ENCODE measurements around the gene NUP214. TPM values are rescaled to one million over a fixed set of nuclear protein-coding genes. Genes with fewer than 3 reads are reported as not detected.
"Not testable (repeated sequence)": the region's sequence is repeated elsewhere in the genome, so short reads cannot be mapped to it uniquely, and the experiment has no call there.

NUP214 gene
- total RNA-seq, 4 donors from 2014 or later, result 25.8 to 68.2 (median 36.9) TPM

DNA sequence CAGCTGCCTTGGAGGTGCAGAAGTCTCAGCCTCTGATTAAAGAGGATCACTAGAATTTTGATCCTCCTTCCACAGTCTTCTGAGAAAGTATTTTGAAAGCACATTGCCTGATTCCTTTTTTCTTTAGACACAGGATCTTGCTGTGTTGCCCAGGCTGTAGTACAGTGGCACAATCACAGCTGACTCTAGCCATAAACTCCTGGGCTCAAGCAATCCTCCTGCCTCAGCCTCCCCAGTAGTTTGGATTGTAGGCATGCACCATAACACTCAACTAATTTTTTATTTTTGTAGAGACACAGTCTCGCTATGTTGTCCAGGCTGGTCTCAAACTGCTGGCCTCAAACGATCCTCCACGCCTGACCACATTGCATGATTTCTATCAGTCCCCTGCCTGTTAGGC, 76.5 kb downstream of the NUP214 start:
- Histone ChIP-seq H3K36me3 (peaks cover 0 to 99% of the 10 kb centered on the region in 2 donors), H3K9me3 (no peaks in the 10 kb centered on the region), H3K4me1 (no peaks in the 10 kb centered on the region), H3K27me3 (no peaks in the 10 kb centered on the region), H3K4me3 (no peak overlapping the region), H3K27ac (no peak overlapping the region)
- TF ChIP-seq, protein P1, sequence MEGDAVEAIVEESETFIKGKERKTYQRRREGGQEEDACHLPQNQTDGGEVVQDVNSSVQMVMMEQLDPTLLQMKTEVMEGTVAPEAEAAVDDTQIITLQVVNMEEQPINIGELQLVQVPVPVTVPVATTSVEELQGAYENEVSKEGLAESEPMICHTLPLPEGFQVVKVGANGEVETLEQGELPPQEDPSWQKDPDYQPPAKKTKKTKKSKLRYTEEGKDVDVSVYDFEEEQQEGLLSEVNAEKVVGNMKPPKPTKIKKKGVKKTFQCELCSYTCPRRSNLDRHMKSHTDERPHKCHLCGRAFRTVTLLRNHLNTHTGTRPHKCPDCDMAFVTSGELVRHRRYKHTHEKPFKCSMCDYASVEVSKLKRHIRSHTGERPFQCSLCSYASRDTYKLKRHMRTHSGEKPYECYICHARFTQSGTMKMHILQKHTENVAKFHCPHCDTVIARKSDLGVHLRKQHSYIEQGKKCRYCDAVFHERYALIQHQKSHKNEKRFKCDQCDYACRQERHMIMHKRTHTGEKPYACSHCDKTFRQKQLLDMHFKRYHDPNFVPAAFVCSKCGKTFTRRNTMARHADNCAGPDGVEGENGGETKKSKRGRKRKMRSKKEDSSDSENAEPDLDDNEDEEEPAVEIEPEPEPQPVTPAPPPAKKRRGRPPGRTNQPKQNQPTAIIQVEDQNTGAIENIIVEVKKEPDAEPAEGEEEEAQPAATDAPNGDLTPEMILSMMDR (IDR thresholded peaks at IDR 0.05), result no peak
- TF ChIP-seq EP300 (IDR thresholded peaks at IDR 0.05) (no peak), POLR2AphosphoS5 (IDR thresholded peaks at IDR 0.05) (no peak), POLR2A (IDR thresholded peaks at IDR 0.05) (no peak)
- WGBS, 2 donors (ENCODE audit: low coverage in 1 of 2), result 92 to 100% methylated on average over 1 to 3 of the region's 3 CpGs
- ATAC-seq, result no peak

DNA sequence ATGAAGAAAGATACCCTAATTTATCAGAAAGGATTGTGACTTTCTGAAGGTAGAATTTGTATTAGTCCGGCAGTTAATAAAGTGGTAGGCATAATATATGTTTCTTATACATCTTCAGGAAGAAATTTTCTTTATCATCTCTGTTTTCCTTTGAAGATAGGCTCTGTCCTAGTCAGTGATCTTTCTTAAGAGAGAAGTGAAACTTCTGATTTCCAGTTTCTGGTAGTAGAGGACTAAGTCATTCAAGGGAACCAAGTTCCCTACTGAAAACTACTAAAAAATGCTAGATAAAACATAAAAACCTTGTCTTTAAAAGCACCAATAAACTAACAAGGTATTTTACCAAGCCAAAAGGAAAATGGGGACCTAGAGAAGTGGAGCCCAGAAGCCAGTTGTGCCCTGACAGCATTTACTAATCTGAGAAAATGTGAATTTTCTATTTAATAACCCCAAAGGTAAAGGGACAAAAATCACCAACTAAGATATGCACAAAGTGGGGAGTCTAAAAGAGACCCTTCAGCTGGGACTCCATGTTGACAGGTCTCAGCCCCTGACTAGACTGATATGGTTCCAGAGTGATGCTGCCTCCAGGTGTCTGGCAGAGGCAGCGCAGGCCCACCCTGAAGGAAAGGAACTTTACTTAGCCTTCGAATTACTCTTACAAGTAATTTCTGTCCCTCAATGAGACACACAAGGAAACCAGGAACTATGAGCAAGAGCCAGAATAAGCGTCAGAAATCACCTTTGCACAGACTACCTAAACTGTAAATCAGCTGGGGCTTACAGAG, 78.2 kb downstream of the NUP214 start:
- Histone ChIP-seq H3K9me3 (no peaks in the 10 kb centered on the region), H3K36me3 (peaks cover 0 to 99% of the 10 kb centered on the region in 2 donors), H3K4me3 (no peak overlapping the region), H3K27ac (no peak overlapping the region), H3K27me3 (no peaks in the 10 kb centered on the region), H3K4me1 (no peaks in the 10 kb centered on the region)
- ATAC-seq, result no peak
- TF ChIP-seq EP300 (IDR thresholded peaks at IDR 0.05) (no peak), POLR2AphosphoS5 (IDR thresholded peaks at IDR 0.05) (no peak), POLR2A (IDR thresholded peaks at IDR 0.05) (no peak)
- TF ChIP-seq, protein P1 (IDR thresholded peaks at IDR 0.05), result no peak
- 91 to 97% methylated on average over 3 to 4 of the region's 4 CpGs for WGBS, 2 donors (ENCODE audit: low coverage in 1 of 2)

DNA sequence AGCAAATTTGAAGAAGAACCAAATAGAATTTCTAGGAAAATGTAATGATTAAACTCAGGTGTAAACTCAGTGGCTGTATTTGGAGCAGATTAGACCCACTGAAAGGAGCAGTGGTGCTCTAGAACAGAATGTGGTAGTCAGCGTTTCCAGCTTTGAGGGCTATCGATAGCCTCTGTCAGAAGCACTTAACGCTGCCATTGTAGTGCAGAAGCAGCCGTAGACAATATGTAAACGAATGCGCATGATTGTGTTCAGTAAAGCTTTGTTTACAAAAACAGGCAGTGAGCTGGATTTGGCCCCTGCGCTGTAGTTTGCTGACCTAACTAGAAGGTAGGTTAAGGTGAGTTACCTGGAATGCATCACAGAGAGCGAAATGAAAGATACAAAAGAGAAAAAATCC, 78.9 kb downstream of the NUP214 start:
- ATAC-seq, result no peak
- Histone ChIP-seq H3K36me3 (peaks cover 0 to 99% of the 10 kb centered on the region in 2 donors), H3K27ac (no peak overlapping the region), H3K4me3 (no peak overlapping the region), H3K9me3 (no peaks in the 10 kb centered on the region), H3K4me1 (no peaks in the 10 kb centered on the region), H3K27me3 (no peaks in the 10 kb centered on the region)
- WGBS, 2 donors (ENCODE audit: low coverage in 1 of 2), result 78 to 80% methylated on average over 7 to 8 of the region's 8 CpGs
- TF ChIP-seq, protein P1 (IDR thresholded peaks at IDR 0.05), result no peak
- no peak for TF ChIP-seq POLR2AphosphoS5 (IDR thresholded peaks at IDR 0.05)
- no peak for TF ChIP-seq POLR2A (IDR thresholded peaks at IDR 0.05)
- no peak for TF ChIP-seq EP300 (IDR thresholded peaks at IDR 0.05)

DNA sequence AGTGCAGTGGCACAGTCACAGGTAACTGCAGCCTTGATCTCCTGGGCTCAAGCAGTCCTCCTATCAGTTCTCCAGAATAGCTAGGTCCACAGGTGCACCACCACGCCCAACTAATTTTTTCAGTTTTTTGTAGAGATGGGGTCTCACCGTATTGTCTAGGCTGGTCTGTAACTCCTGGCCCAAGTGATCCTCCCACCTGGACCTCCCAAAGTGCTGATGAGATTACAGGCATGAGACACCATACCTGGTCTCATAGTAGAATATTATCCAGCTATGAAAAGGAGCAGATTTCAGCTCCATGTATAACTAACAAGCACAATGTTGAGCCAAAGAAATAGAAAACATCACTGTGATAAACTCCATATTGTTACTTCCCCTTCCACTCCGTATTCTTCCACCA, 81.1 kb downstream of the NUP214 start:
- H3K9me3 ChIP-seq, result no peaks in the 10 kb centered on the region
- 91 to 92% methylated on average over 1 to 3 of the region's 3 CpGs for WGBS, 2 donors (ENCODE audit: low coverage in 1 of 2)
- TF ChIP-seq POLR2A (IDR thresholded peaks at IDR 0.05) (no peak), EP300 (IDR thresholded peaks at IDR 0.05) (no peak)
- no peak overlapping the region for H3K4me3 ChIP-seq
- H3K4me1 ChIP-seq, result no peaks in the 10 kb centered on the region
- ATAC-seq, result no peak
- H3K27me3 ChIP-seq, result no peaks in the 10 kb centered on the region
- H3K27ac ChIP-seq, result no peak overlapping the region
- peaks cover 0 to 95% of the 10 kb centered on the region in 2 donors for H3K36me3 ChIP-seq

DNA sequence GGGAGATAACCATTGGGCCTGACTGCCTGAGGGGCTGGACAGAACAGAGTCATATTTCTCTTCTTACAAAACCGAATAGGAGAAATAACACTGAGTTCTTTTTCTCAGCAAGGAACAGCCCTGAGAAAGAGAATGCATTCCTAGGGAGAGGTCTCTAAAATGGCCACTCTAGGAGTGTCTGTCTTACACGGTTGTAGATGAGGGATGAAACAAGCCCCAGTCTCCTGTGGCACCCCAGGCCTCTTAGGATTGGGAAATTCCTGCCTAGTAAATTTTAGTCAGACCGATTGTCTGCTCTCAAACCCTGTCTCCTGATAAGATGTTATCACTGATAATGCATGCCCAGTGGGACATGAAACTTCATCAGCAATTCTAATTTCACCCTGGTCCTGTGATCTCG, 86.5 kb downstream of the NUP214 start:
- H3K27ac ChIP-seq, H3K9me3 ChIP-seq, ATAC-seq, H3K4me3 ChIP-seq, H3K27me3 ChIP-seq: not testable (repeated sequence)
- peaks cover 0 to 55% of the 10 kb centered on the region in 2 donors for H3K36me3 ChIP-seq
- peaks cover 0 to 27% (median 0%) of the 10 kb centered on the region in 3 donors for H3K4me1 ChIP-seq
- 92 to 93% methylated on average over 4 of the region's 4 CpGs for WGBS, 2 donors (ENCODE audit: low coverage in 1 of 2)

DNA sequence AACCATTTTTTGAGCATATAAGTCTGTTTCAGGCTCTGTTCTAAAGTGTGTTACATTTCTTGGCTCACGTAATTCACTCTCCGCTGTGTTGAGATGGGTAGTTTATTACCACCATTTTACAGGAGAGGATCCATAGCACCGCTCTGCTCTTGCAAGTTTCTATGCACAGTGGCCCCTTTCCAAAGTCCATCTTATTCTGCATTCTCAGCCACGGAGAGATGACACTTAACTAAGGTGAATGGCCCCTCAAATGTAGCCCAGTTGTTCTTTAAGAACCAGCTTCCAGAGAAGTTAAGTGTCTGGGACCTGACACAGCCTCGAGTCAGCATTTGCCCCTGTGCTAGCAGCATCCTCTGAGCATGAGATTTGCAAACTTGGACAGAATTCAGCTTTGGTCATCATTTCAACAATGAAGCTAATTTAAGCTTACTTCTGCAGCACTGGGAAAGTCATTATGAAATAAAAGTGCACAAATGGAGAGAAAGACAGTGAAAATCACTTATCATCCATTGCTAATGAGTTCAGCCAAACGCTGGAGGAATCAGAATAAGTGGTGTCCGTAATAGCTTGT, 89.0 kb downstream of the NUP214 start:
- WGBS, 2 donors (ENCODE audit: low coverage in 1 of 2), result 48 to 62% methylated on average over 7 of the region's 7 CpGs
- no peak overlapping the region for H3K4me3 ChIP-seq
- TF ChIP-seq EP300 (IDR thresholded peaks at IDR 0.05), result no peak
- TF ChIP-seq, protein P1 (IDR thresholded peaks at IDR 0.05), result no peak
- no peak for TF ChIP-seq POLR2AphosphoS5 (IDR thresholded peaks at IDR 0.05)
- no peaks in the 10 kb centered on the region for H3K27me3 ChIP-seq
- peak overlapping the region in 1 of 4 donors; percentile 7 for H3K27ac ChIP-seq
- H3K9me3 ChIP-seq, result peaks cover 0 to 9% (median 0%) of the 10 kb centered on the region in 3 donors
- peaks cover 2 to 42% (median 2%) of the 10 kb centered on the region in 3 donors for H3K4me1 ChIP-seq
- no peak for ATAC-seq
- peaks cover 0 to 43% of the 10 kb centered on the region in 2 donors for H3K36me3 ChIP-seq

Measured in gastroesophageal sphincter (tissue), 4 donors.